ENCODE results near the gene OSBPL8.

Gene OSBPL8

DNA sequence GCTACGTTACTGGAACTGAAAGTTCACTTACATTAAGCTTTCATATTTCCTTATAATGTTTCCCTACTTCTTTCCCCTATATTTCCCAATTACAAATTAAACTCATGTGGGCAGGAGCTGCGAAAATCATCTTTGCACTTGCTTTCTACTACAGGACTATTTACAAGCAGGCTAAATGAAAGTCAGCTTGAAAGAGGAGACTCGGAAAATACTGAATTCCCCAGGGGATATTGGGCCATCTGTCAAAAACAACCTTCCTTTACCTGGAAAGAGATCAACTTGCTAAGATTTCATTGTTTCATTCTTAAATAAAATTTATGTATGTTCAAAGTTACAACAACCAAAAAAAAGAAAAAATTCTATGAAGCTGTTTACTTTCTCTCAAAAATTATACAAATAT is 118.6 kb downstream of the OSBPL8 start:
- Histone ChIP-seq H3K4me3 (ENCODE audit: low read depth, low read length) (no peak overlapping the region), H3K4me1 (ENCODE audit: control insufficient read depth, insufficient read depth, low read length) (peaks cover 2% of the 10 kb centered on the region; the same call in 1 of the 2 replicates), H3K9me3 (ENCODE audit: control insufficient read depth, insufficient read depth, low read depth, low read length) (no peaks in the 10 kb centered on the region), H3K36me3 (ENCODE audit: control insufficient read depth in 2 of 2, insufficient read depth in 1 of 2, low read length in 2 of 2) (no peaks in the 10 kb centered on the region), H3K27ac (ENCODE audit: extremely low read depth, low read depth, low read length) (no peak overlapping the region)
- TF ChIP-seq ZBTB17 (tag by site-specific recombination; IDR thresholded peaks at IDR 0.05) (no peak), PRDM1 (tag by site-specific recombination; IDR thresholded peaks at IDR 0.05) (0 out of 2 replicates have a peak, but pooled peaks have one; percentile 8)
- ChIA-PET CTCF (interaction anchor here (1.9 kb wide), 1 partner anchor 16 kb away, joined by 6 read pairs; no protein-coding TSS in a partner anchor), POLR2A (no interaction called here)

GRCh38 chr12:76432733-76433132 is 126.8 kb downstream of the OSBPL8 start:
- ChIA-PET POLR2A (no interaction called here), CTCF (no interaction called here)
- H3K36me3 ChIP-seq (ENCODE audit: control insufficient read depth in 2 of 2, insufficient read depth in 1 of 2, low read length in 2 of 2), result no peaks in the 10 kb centered on the region
- no peaks in the 10 kb centered on the region for H3K9me3 ChIP-seq (ENCODE audit: control insufficient read depth, insufficient read depth, low read depth, low read length)
- no peaks in the 10 kb centered on the region for H3K4me1 ChIP-seq (ENCODE audit: control insufficient read depth, insufficient read depth, low read length)
- TF ChIP-seq ZNF544 (tag by site-specific recombination; IDR thresholded peaks at IDR 0.05) (no peak), ZNF654 (tag by site-specific recombination; IDR thresholded peaks at IDR 0.05; ENCODE audit: low read depth) (no peak), ZNF707 (tag by site-specific recombination; IDR thresholded peaks at IDR 0.05) (no peak), TRIM28 (IDR thresholded peaks at IDR 0.05; ENCODE audit: borderline replicate concordance, low read length) (no peak), KLF9 (tag by site-specific recombination; IDR thresholded peaks at IDR 0.05; ENCODE audit: low read depth) (no peak), ZNF830 (tag by site-specific recombination; IDR thresholded peaks at IDR 0.05; ENCODE audit: low read depth) (no peak), ZSCAN23 (tag by site-specific recombination; IDR thresholded peaks at IDR 0.05) (no peak), PRDM4 (tag by site-specific recombination; IDR thresholded peaks at IDR 0.05) (no peak), ZNF37A (tag by site-specific recombination; IDR thresholded peaks at IDR 0.05) (no peak), ZNF391 (tag by site-specific recombination; IDR thresholded peaks at IDR 0.05; ENCODE audit: borderline replicate concordance, low read depth) (no peak), ZNF335 (tag by site-specific recombination; conservative IDR thresholded peaks at IDR 0.05) (no peak)
- H3K27ac ChIP-seq (ENCODE audit: extremely low read depth, low read depth, low read length), result no peak overlapping the region
- no peak overlapping the region for H3K4me3 ChIP-seq (ENCODE audit: low read depth, low read length)

DNA sequence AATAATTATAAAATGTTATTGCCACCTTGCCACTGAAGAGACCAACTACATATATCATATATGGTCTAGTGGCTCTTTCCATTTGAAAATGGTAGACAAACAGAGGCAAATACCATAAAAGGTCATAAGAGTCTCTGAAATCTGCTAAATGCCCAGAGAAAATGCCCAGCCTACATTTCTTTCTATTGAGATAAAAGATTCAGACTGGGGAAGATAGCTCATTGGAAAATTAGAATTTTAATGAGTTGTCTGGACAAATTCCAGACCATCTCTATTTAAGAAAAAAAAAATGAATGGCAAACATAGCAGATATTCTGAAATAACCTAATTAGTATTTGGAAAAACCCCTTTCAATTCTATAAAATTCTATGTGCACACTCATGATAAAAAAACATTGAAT is 131.5 kb downstream of the OSBPL8 start:
- Histone ChIP-seq H3K27ac (ENCODE audit: extremely low read depth, low read depth, low read length) (no peak overlapping the region), H3K4me3 (ENCODE audit: low read depth, low read length) (no peak overlapping the region), H3K4me1 (ENCODE audit: control insufficient read depth, insufficient read depth, low read length) (no peaks in the 10 kb centered on the region), H3K36me3 (ENCODE audit: control insufficient read depth in 2 of 2, insufficient read depth in 1 of 2, low read length in 2 of 2) (no peaks in the 10 kb centered on the region), H3K9me3 (ENCODE audit: control insufficient read depth, insufficient read depth, low read depth, low read length) (no peaks in the 10 kb centered on the region)
- POLR2A ChIA-PET, result no interaction called here
- no peak for TF ChIP-seq ZNF175 (tag by site-specific recombination; IDR thresholded peaks at IDR 0.05)
- TF ChIP-seq, protein P1, sequence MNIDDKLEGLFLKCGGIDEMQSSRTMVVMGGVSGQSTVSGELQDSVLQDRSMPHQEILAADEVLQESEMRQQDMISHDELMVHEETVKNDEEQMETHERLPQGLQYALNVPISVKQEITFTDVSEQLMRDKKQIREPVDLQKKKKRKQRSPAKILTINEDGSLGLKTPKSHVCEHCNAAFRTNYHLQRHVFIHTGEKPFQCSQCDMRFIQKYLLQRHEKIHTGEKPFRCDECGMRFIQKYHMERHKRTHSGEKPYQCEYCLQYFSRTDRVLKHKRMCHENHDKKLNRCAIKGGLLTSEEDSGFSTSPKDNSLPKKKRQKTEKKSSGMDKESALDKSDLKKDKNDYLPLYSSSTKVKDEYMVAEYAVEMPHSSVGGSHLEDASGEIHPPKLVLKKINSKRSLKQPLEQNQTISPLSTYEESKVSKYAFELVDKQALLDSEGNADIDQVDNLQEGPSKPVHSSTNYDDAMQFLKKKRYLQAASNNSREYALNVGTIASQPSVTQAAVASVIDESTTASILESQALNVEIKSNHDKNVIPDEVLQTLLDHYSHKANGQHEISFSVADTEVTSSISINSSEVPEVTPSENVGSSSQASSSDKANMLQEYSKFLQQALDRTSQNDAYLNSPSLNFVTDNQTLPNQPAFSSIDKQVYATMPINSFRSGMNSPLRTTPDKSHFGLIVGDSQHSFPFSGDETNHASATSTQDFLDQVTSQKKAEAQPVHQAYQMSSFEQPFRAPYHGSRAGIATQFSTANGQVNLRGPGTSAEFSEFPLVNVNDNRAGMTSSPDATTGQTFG (tag by site-specific recombination; IDR thresholded peaks at IDR 0.05; ENCODE audit: borderline replicate concordance), result no peak
- TF ChIP-seq MZF1 (tag by site-specific recombination; IDR thresholded peaks at IDR 0.05; ENCODE audit: borderline replicate concordance), result no peak
- no peak for TF ChIP-seq ZNF223 (tag by site-specific recombination; IDR thresholded peaks at IDR 0.05)
- no peak for TF ChIP-seq SCRT2 (tag by site-specific recombination; IDR thresholded peaks at IDR 0.05)
- CTCF ChIA-PET, result no interaction called here

All from HEK293 (cell line).